GM06990 (cell line): ENCODE measurements around the gene TSPAN2.

Experiments
- DNase-seq: peaks from one replicate; pipeline ENCODE4 v3.0.0-alpha.2; 2011; ENCODE audit not compliant: insufficient read length; ENCODE audit errors: extremely low read depth
- H3K27me3 ChIP-seq: replicated peaks from 2 replicates; pipeline ENCODE4 v1.6.0; 2011; ENCODE audit warnings: low read length; ENCODE audit not compliant: control insufficient read depth, insufficient read depth
- H3K36me3 ChIP-seq: 2 replicates; pipeline ENCODE4 v1.5.1; 2011; ENCODE audit warnings: low read length; ENCODE audit not compliant: control insufficient read depth, insufficient read depth
- H3K4me3 ChIP-seq: replicated peaks from 2 replicates; pipeline ENCODE4 v1.5.1; 2011; ENCODE audit warnings: low read depth, mild to moderate bottlenecking, control low read depth, low read length
- CTCF ChIP-seq: IDR thresholded peaks from 2 replicates; pipeline ENCODE4 v1.5.1; 2011; ENCODE audit warnings: low read length, control low read depth, mild to moderate bottlenecking, inconsistent platforms; ENCODE audit not compliant: insufficient read depth, poor library complexity, severe bottlenecking

The TSPAN2 gene

GRCh38 chr1:115059316-115059715 lies 30.0 kb downstream of the TSPAN2 start:
- DNase-seq, result no peak
- H3K36me3 ChIP-seq, result no peaks in the 10 kb centered on the region
- no peak for TF ChIP-seq CTCF

GRCh38 chr1:115057661-115058254 lies 31.5 kb downstream of the TSPAN2 start:
- no peak for DNase-seq
- H3K4me3 ChIP-seq, result no peak overlapping the region
- TF ChIP-seq CTCF, result no peak
- H3K27me3 ChIP-seq, result no peaks in the 10 kb centered on the region; the same call in 1 of the 2 replicates
- H3K36me3 ChIP-seq, result no peaks in the 10 kb centered on the region

More at GRCh38 chr1:115059316-115059715, 30.0 kb downstream of the TSPAN2 start:
- Histone ChIP-seq H3K27me3 (no peaks in the 10 kb centered on the region; the same call in 1 of the 2 replicates), H3K4me3 (no peak overlapping the region)

DNA sequence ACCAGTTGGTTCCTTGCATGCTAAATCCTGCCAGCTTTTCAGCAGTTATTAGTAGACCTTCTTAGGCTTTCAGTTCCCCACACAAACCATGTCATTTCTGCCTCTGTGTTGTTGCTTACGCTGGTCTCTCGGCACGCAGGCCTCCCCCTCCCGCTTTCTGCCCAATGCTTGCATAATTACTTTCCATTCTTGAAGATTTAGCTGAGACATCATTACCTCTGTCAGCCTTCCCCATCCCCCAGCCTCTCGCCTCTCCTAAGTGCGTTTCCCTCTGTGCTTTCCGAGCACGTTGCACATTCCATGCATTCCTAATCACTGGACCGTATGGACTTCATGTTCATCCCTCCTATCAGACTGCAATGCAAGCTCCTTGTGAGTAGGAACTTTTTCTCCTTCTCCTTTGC lies 32.9 kb downstream of the TSPAN2 start:
- Histone ChIP-seq H3K27me3 (no peaks in the 10 kb centered on the region; the same call in 1 of the 2 replicates), H3K36me3 (no peaks in the 10 kb centered on the region), H3K4me3 (no peak overlapping the region)
- DNase-seq, result no peak
- no peak for TF ChIP-seq CTCF

DNA sequence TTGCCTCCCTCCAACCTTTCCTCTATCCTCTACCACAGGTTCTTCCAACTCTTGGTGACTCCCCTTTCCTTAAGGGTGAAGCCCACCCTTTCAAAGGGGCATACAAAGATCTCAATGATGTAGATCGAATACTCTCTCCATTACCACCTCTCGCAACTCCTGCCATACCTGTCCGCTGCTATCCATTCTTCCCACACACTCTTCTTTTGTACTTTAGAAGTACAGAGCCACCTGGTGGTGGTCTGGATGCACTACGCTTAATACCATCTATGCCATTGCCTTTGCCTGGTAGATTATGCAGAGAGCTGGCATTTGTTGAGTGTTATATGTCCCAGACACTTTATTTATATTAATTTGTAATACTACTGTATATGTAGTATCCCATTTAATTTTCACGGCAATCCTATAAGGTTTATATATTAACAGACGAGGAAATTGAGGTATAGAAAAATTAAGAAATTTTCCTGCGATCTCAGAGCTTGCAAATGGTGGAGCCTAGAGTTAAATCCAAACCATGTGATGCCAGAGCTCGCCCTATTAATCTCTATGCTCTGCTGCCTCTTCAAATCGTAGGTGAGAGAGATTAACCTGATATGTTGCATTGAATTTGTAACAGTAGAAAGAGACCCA lies 36.7 kb downstream of the TSPAN2 start:
- no peaks in the 10 kb centered on the region for H3K36me3 ChIP-seq
- no peak for DNase-seq
- no peak overlapping the region for H3K4me3 ChIP-seq
- H3K27me3 ChIP-seq, result no peaks in the 10 kb centered on the region
- TF ChIP-seq CTCF, result peak; percentile 81

DNA sequence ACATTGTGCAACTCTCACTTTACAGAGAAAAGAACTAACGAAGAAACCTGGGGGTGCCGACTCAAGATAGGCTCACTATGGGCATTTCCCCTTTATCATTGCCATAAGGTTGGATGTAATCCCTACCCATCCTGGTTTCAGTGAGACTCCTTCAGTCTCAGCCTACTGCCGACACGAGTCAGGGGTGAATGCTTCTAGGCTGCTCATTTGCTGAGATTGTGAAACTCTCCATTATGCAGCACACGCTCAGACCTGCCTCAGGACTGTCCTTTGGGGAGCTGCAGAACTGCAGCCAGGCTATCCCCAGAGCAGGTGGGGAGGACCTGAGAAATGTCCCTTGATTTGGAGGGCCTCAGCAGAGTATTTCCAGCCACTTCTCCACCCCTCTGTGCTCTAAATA lies 37.5 kb downstream of the TSPAN2 start:
- DNase-seq, result no peak
- TF ChIP-seq CTCF, result no peak
- Histone ChIP-seq H3K36me3 (no peaks in the 10 kb centered on the region), H3K4me3 (no peak overlapping the region), H3K27me3 (no peaks in the 10 kb centered on the region)
